GM12874 (cell line): ENCODE data around the gene EFHB.

Source experiments
- TF ChIP-seq, protein P1 (sequence below): IDR thresholded peaks from 2 replicates; pipeline ENCODE4 v1.5.1; 2011; ENCODE audit warnings: low read depth, mild to moderate bottlenecking, control low read depth, low read length, moderate library complexity; ENCODE audit not compliant: insufficient read depth

Gene EFHB

DNA sequence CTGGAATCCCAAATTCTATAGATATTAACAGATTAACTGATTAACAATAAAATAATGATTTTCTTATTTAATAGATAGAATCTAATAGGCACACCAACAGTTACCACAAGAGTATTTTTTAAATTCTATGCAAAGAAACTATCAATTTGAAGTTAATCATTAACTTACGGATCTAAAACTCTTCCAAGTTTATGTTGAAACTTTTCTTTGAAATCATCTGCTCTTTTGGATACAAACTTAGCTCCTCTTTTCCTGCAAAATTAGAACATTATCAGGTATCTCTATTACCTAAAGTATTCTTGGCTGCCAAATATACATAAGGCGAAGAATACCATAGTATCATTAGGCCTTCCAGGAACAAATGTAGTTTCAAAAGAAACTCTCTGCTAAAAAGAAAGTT, 34.8 kb downstream of the EFHB start:
- TF ChIP-seq, protein P1, sequence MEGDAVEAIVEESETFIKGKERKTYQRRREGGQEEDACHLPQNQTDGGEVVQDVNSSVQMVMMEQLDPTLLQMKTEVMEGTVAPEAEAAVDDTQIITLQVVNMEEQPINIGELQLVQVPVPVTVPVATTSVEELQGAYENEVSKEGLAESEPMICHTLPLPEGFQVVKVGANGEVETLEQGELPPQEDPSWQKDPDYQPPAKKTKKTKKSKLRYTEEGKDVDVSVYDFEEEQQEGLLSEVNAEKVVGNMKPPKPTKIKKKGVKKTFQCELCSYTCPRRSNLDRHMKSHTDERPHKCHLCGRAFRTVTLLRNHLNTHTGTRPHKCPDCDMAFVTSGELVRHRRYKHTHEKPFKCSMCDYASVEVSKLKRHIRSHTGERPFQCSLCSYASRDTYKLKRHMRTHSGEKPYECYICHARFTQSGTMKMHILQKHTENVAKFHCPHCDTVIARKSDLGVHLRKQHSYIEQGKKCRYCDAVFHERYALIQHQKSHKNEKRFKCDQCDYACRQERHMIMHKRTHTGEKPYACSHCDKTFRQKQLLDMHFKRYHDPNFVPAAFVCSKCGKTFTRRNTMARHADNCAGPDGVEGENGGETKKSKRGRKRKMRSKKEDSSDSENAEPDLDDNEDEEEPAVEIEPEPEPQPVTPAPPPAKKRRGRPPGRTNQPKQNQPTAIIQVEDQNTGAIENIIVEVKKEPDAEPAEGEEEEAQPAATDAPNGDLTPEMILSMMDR: no peak

DNA sequence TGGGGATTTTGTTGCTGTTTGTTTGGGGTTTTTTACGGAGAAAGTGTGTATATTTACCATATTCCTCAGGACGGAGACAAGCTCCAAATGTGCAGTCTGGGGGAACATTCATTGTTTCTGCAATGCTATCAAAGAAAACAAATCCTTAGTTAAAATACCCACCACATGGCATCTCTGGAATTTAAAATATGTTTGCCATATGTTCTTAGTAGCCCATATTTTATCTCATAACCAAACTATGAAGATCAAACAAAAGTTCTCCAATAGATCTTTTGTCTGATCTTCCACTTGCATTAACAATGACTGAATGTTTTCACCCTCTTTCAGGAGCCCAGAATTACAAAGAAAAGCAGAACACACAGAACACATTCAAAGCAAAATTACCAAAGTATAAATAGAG, 35.3 kb downstream of the EFHB start:
- TF ChIP-seq, protein P1: no peak

DNA sequence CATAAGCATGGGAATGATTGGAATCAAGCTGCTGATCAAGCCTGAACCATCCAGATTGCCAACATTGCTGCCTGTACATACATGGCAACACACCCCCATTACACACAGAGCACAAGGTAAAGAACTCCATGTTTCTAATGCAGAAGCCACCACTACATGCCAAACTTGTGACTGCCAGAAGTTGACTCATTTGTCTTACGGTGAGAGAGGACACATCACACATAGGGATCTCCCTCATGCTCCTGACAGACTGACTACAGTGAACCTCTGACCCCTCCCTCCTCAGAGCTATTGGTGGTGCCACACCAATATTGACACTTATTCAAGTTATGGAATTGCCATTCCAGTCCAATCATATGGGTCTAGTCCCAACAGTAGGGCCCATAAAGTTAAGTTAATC, 42.3 kb downstream of the EFHB start:
- TF ChIP-seq, protein P1: no peak

DNA sequence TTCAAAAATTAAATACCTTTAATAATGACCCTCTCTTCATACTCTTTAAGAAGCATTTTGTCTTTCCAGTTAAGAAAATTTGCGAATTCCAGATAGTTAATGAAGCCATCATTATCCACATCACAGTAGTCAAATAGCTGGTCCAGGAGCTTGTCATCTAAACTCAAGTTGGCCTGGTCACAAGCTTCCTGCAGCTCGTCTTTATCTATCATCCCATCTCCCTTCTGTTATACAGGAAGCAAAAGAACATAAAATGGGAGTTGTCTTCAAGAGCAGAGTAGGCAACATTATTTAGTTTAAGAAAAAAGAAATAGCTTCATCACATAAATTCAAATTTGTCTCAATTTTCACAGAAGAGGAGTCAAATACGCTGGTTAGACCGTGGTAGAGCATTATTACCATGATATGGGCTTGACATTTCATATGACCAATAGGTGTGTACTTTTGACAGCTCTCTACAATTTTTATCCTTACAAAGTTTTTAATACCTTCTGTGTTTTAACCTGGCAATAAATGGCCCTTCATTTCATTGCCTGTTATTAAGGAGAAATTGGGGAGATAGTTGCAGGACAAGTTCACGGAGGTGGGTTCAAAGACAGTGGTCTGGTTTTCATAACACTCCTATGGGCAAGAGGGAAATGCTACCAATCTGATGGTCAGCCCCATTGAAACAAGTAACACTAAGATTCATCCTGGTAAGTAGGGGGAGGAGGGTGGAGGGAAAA, 45.4 kb downstream of the EFHB start:
- TF ChIP-seq, protein P1: no peak

DNA sequence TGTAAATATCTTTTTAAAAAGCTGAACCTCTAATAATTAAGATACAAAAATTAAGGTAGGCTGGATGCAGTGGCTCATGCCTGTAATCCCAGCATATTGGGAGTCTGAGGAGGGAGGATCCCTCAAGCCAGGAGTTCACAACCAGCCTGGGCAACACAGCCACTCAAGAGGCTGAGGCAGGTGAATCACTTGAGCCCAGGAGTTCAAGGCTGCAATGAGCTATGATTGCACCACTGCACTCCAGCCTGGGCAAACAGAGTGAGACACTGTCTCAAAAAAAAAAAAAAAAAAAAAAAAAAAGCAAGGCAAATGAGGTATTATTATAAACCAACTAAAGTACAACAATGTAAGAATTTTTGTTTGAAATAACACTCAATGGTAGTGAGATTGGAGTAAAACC, 47.6 kb downstream of the EFHB start:
- TF ChIP-seq, protein P1: no peak

DNA sequence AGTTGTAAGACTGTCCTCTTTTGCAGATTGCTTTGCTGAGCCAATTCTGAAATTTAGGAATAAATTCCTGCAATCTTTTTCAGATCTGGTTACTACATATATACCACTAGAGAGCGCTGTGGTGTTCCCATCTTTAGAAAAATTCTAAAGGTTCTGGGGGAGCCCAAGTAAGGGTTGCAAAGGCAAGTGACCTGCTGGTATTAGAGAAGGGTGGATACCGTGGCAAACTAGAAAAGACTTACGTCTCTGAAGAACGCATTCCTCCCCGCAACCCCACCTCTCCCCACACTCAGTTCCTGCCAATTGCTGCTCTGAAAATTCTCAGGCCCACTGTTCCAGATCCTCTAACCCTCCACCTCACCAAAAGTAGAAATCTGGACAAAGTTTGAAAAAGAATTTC, 48.5 kb downstream of the EFHB start:
- TF ChIP-seq, protein P1: peak; percentile 36; the same call in 1 of the 2 replicates

DNA sequence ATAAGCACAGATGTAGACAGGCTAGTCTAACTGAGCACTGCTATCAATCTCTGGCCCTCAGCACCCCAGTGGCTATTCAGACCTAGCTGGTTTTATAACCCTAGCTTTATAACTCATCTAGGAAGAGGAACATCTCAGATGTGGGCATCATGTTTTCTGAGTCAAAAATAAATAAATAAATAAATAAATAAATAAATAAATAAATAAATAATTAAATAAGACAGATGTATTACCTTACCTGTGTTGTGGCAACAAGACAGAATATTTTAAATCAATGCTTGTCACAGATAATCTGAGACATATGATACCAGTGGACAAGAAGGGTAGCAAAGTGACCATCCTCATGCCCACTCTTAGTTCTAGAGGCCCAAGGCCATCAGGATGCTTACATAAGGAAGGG, 52.2 kb downstream of the EFHB start:
- TF ChIP-seq, protein P1: no peak
